Calu3 (cell line): Measurements from ENCODE around the gene CCSER1. TPM values are rescaled to one million over a fixed set of nuclear protein-coding genes. Genes with fewer than 3 reads are reported as not detected.

Experiments
- BruUV-seq: library from RNA; stranded (reverse); fragments of 400-500 nt; replicated peaks from 2 replicates; lab custom pipeline; 2021; lab: Mats Ljungman, UMichigan
- CTCF ChIA-PET: fragments of 300-600 bp; sonication (Branson Sonifier 250); formaldehyde crosslinking; loops from one replicate; lab custom pipeline; 2022; ENCODE audit warnings: antibody characterized with exemption; lab: Charles Lee
- DNase-seq: peaks from one replicate; pipeline ENCODE4 v3.0.0; 2022
- H3K27ac Mint-ChIP-seq: one replicate; pipeline ENCODE4 v1.8.0; 2022; ENCODE audit warnings: mixed read lengths; ENCODE audit not compliant: unreplicated experiment
- H3K27me3 Mint-ChIP-seq: one replicate; pipeline ENCODE4 v1.8.0; 2022; ENCODE audit warnings: mixed read lengths; ENCODE audit not compliant: unreplicated experiment
- H3K36me3 Mint-ChIP-seq: one replicate; pipeline ENCODE4 v1.8.0; 2022; ENCODE audit warnings: mild to moderate bottlenecking, moderate library complexity, mixed read lengths; ENCODE audit not compliant: insufficient read depth, unreplicated experiment
- H3K4me1 Mint-ChIP-seq: one replicate; pipeline ENCODE4 v1.8.0; 2022; ENCODE audit warnings: mild to moderate bottlenecking, low read depth, mixed read lengths; ENCODE audit not compliant: unreplicated experiment
- H3K4me3 Mint-ChIP-seq: one replicate; pipeline ENCODE4 v1.8.0; 2022; ENCODE audit warnings: mild to moderate bottlenecking, low read depth, moderate library complexity, mixed read lengths; ENCODE audit not compliant: unreplicated experiment
- H3K9me3 Mint-ChIP-seq: one replicate; pipeline ENCODE4 v1.8.0; 2022; ENCODE audit warnings: low read depth, mixed read lengths; ENCODE audit not compliant: unreplicated experiment
- intact Hi-C: fragments of 100-400 bp; cut with micrococcal nuclease; formaldehyde crosslinking; loops from one replicate; pipeline ENCODE4 v1.10.0; 2022; ENCODE audit not compliant: unreplicated experiment
- total RNA-seq: library from RNA; stranded (reverse); gene quantifications from 2 replicates; pipeline ENCODE4 v1.2.3, GENCODE V29; 2022
- TF ChIP-seq, protein P1 (sequence below): fragments of 200-600 bp; IDR thresholded peaks from one replicate; pipeline ENCODE4 v1.8.0; 2022; ENCODE audit warnings: antibody characterized with exemption; ENCODE audit not compliant: unreplicated experiment

CCSER1 gene
- total RNA-seq, 1 experiment from 2014 or later: 6.2 TPM

DNA sequence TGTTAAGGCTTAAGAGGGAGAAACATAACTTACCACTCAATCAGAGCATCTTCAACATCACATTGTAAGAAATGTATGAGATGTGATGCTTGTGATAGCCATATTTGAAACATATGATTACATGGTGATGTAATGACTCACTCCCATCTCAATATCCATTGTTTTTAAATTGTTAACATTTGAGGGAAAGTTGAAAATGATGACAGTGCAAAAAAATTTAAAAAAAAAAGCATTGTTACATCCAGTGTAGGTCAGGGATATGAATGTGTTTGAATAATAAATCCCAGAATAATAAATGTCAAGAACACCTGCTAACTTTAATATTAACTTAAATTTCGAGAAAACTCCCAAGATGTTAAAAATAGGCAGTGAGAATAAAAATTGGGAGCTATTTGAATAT, 6.4 kb upstream of the CCSER1 start:
- intact Hi-C loops: loop anchor here (2.0 to 10.0 kb wide), 2 partner anchors 172 to 176 kb away; no protein-coding TSS in a partner anchor
- Mint-ChIP-seq H3K9me3 (no peaks in the 10 kb centered on the region), H3K27me3 (no peaks in the 10 kb centered on the region), H3K36me3 (no peaks in the 10 kb centered on the region), H3K4me1 (no peaks in the 10 kb centered on the region), H3K4me3 (no peak overlapping the region), H3K27ac (no peak overlapping the region)
- TF ChIP-seq, protein P1, sequence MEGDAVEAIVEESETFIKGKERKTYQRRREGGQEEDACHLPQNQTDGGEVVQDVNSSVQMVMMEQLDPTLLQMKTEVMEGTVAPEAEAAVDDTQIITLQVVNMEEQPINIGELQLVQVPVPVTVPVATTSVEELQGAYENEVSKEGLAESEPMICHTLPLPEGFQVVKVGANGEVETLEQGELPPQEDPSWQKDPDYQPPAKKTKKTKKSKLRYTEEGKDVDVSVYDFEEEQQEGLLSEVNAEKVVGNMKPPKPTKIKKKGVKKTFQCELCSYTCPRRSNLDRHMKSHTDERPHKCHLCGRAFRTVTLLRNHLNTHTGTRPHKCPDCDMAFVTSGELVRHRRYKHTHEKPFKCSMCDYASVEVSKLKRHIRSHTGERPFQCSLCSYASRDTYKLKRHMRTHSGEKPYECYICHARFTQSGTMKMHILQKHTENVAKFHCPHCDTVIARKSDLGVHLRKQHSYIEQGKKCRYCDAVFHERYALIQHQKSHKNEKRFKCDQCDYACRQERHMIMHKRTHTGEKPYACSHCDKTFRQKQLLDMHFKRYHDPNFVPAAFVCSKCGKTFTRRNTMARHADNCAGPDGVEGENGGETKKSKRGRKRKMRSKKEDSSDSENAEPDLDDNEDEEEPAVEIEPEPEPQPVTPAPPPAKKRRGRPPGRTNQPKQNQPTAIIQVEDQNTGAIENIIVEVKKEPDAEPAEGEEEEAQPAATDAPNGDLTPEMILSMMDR: no peak
- no TSS peak for BruUV-seq
- DNase-seq: no peak
- CTCF ChIA-PET: interaction anchor here (0.5 kb wide), 1 partner anchor 265 kb away, joined by 3 read pairs; no protein-coding TSS in a partner anchor

DNA sequence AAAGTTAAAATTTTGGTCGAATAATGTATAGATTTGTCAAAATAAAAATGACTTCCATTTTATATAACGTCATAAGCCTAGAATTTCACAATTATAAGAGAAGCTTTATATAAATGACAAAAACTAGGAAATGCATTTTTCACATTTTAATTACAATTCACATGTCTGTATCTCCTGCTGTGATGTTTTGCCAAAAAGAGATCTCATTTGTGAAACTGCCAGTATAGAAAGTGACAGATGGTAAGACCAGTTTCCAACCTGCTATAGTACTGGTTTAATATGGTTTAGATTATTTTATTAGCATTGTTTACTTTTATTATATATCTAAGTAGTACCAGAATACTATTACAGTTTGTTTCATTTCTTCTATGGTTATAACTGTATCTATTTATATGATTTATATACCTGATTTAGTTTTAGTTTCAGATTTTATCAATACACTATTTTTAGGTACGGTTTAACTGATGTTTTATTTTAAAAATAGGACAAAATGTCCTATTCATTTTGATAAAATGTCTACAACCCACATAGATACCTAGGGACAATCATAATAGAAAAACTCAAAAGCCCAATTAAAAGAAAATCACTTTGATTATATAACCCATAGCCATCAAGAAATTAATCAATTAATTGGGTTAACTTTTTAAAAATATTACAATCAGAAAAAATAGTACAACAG, 5.4 kb upstream of the CCSER1 start:
- no TSS peak for BruUV-seq
- TF ChIP-seq, protein P1: no peak
- Mint-ChIP-seq H3K27ac (no peak overlapping the region), H3K27me3 (no peaks in the 10 kb centered on the region), H3K4me1 (peaks cover 6% of the 10 kb centered on the region), H3K9me3 (no peaks in the 10 kb centered on the region), H3K4me3 (no peak overlapping the region), H3K36me3 (peaks cover 8% of the 10 kb centered on the region)
- intact Hi-C loops: loop anchor here (2.0 to 10.0 kb wide), 2 partner anchors 171 to 177 kb away; no protein-coding TSS in a partner anchor
- CTCF ChIA-PET: interaction anchor here (0.5 kb wide), 1 partner anchor 264 kb away, joined by 3 read pairs; no protein-coding TSS in a partner anchor
- DNase-seq: no peak

DNA sequence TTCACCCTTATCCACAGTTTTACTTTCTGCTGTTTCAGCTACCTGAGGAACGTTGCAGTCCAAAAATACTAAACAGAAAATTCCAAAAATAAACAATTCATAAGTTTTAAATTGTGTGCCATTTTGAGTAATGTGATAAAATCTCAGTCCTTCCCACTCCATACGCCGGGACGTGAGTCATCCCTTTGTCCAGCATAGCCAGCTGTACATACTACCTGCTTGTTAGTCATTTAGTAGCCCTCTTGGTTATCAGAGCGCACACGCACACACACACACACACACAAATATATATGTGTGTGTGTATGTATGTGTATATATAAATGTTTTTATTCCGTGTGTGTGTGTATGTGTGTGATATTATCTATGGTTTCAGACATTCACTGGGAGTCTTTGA, 4.8 kb upstream of the CCSER1 start:
- peak; percentile 27 for DNase-seq
- Mint-ChIP-seq H3K9me3 (no peaks in the 10 kb centered on the region), H3K27me3 (no peaks in the 10 kb centered on the region), H3K27ac (no peak overlapping the region), H3K36me3 (peaks cover 13% of the 10 kb centered on the region), H3K4me1 (peaks cover 6% of the 10 kb centered on the region), H3K4me3 (no peak overlapping the region)
- BruUV-seq: no TSS peak
- CTCF ChIA-PET: no interaction called here
- intact Hi-C loops: loop anchor here (10.0 kb wide), 1 partner anchor 178 kb away; no protein-coding TSS in a partner anchor
- TF ChIP-seq, protein P1: no peak

DNA sequence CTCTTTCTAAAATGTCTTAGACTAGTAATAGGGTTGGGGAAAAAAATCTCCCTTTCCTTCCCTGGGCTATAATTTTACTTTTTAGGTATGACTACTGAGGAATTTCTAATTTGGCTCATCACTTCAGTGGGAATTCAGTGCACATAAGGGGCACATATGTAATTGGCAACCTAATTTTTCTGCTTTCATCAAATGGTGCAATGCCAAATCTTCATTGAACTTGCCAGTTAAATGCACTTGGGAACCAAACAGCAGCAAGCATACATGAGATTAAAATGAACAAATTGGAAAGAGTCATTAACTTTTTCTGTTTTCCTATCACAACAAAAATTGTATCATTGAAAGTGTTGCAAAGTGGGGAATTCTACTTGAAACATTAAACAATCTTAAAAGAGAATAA, 2.9 kb upstream of the CCSER1 start:
- no peak for DNase-seq
- BruUV-seq: no TSS peak
- TF ChIP-seq, protein P1: no peak
- Mint-ChIP-seq H3K36me3 (peaks cover 32% of the 10 kb centered on the region), H3K9me3 (no peaks in the 10 kb centered on the region), H3K4me3 (no peak overlapping the region), H3K4me1 (peaks cover 6% of the 10 kb centered on the region), H3K27me3 (no peaks in the 10 kb centered on the region), H3K27ac (no peak overlapping the region)
- CTCF ChIA-PET: no interaction called here
- intact Hi-C loops: loop anchor here (10.0 kb wide), 1 partner anchor 179 kb away; no protein-coding TSS in a partner anchor
